Upper lobe of left lung (tissue), 6 donors: ENCODE results near the gene PLCB1. TPM values are rescaled to one million over a fixed set of nuclear protein-coding genes. Genes with fewer than 3 reads are reported as not detected.

Experiments used
- ATAC-seq, 2 donors: fragments of 200-7000 bp; cut with Tn5 transposase; one replicate each; pipeline ENCODE4 v1.9.1; 2022; ENCODE audit warnings: mild to moderate bottlenecking in 2 of 2, moderate library complexity in 2 of 2; ENCODE audit not compliant: low FRiP score in 2 of 2
- DNase-seq, 2 donors: peaks; one replicate each; pipeline ENCODE4 v3.0.0-alpha.2; 2019 to 2020
- H3K27ac ChIP-seq, 4 donors: fragments of 200-600 bp; sonication (generic); one replicate each; pipeline ENCODE4 v1.5.1; 2016 to 2019
- H3K27me3 ChIP-seq, 4 donors: fragments of 200-600 bp; sonication (generic); one replicate each; pipeline ENCODE4 v1.5.1; 2017 to 2019
- H3K36me3 ChIP-seq, 4 donors: fragments of 200-600 bp; sonication (generic); one replicate each; pipeline ENCODE4 v1.5.1; 2016 to 2019
- H3K4me1 ChIP-seq, 4 donors: fragments of 200-600 bp; sonication (generic); one replicate each; pipeline ENCODE4 v1.5.1; 2018 to 2019
- H3K4me3 ChIP-seq, 4 donors: fragments of 200-600 bp; sonication (generic); one replicate each; pipeline ENCODE4 v1.5.1; 2017 to 2019; ENCODE audit warnings: mild to moderate bottlenecking in 2 of 4, moderate library complexity in 1 of 4
- H3K9me3 ChIP-seq, 4 donors: fragments of 200-600 bp; sonication (generic); one replicate each; pipeline ENCODE4 v1.5.1; 2018 to 2019
- CTCF ChIP-seq, 6 experiments: fragments of 450-650 bp in 4 of 6; fragments of 200-600 bp in 2 of 6; sonication (generic) in 2 of 6; IDR thresholded peaks; one replicate each; pipeline ENCODE4 v1.5.1; 2016 to 2019; ENCODE audit warnings: antibody characterized with exemption in 6 of 6
- EP300 ChIP-seq, 4 donors: sonication (generic); formaldehyde crosslinking; IDR thresholded peaks; one replicate each; pipeline ENCODE4 v1.5.1; 2017; ENCODE audit warnings: antibody characterized with exemption in 4 of 4, control low read depth in 2 of 4
- POLR2A ChIP-seq, 4 donors: fragments of 450-650 bp; IDR thresholded peaks; one replicate each; pipeline ENCODE4 v1.5.1; 2016 to 2017; ENCODE audit warnings: antibody characterized with exemption in 4 of 4, mild to moderate bottlenecking in 2 of 4
- POLR2AphosphoS5 ChIP-seq, 2 donors: sonication (generic); formaldehyde crosslinking; IDR thresholded peaks; one replicate each; pipeline ENCODE4 v1.5.1; 2017; ENCODE audit warnings: antibody characterized with exemption in 2 of 2
- WGBS, 2 donors: methylation state at CpG; one replicate each; pipeline ENCODE4 v1.1.5; 2017 to 2018; 5-methylcytosine and 5-hydroxymethylcytosine counted together
- total RNA-seq, 6 donors: library from RNA; depleted of rRNA in 4 of 6; stranded (reverse); fragments of >200 nt in 4 of 6; gene quantifications; one replicate each; pipeline versions ENCODE4 v1.1.0 to v1.2.1, GENCODE V29; 2016 to 2021
- donor health status: DM: no; HTN: no; CAD: no; lungs with moderate emphysema.
- donor health status: DM: no; HTN: yes; CAD: no; lungs with severe emphysema.

PLCB1 gene
- total RNA-seq, 6 donors from 2014 or later = 4.8 to 26.2 (median 10.7) TPM

- no peak for ATAC-seq
These were observed 632.4 kb downstream of the PLCB1 start for GRCh38 chr20:8764344-8764962.

GRCh38 chr20:8766868-8767390, 634.9 kb downstream of the PLCB1 start:
- TF ChIP-seq POLR2A (IDR thresholded peaks at IDR 0.05) (no peak), POLR2AphosphoS5 (IDR thresholded peaks at IDR 0.05) (no peak)
- WGBS, 2 donors = 89 to 91% methylated on average over 5 of the region's 5 CpGs

More at GRCh38 chr20:8764344-8764962, 632.4 kb downstream of the PLCB1 start:
- no peak for TF ChIP-seq POLR2AphosphoS5 (IDR thresholded peaks at IDR 0.05)
- no peak for TF ChIP-seq CTCF (IDR thresholded peaks at IDR 0.05)
- TF ChIP-seq POLR2A (IDR thresholded peaks at IDR 0.05) = no peak
- no peak for TF ChIP-seq EP300 (IDR thresholded peaks at IDR 0.05)
- H3K27ac ChIP-seq = no peak overlapping the region
- no peaks in the 10 kb centered on the region for H3K27me3 ChIP-seq
- H3K4me1 ChIP-seq = no peaks in the 10 kb centered on the region
- DNase-seq = no peak
- no peaks in the 10 kb centered on the region for H3K9me3 ChIP-seq
- WGBS, 2 donors = 56 to 76% methylated on average over 4 of the region's 4 CpGs
- H3K36me3 ChIP-seq = no peaks in the 10 kb centered on the region
- no peak overlapping the region for H3K4me3 ChIP-seq

GRCh38 chr20:8774412-8774811, 642.3 kb downstream of the PLCB1 start:
- no peak for ATAC-seq

More at GRCh38 chr20:8766868-8767390, 634.9 kb downstream of the PLCB1 start:
- Histone ChIP-seq H3K4me3 (no peak overlapping the region), H3K36me3 (no peaks in the 10 kb centered on the region), H3K4me1 (no peaks in the 10 kb centered on the region), H3K27me3 (no peaks in the 10 kb centered on the region), H3K27ac (no peak overlapping the region), H3K9me3 (no peaks in the 10 kb centered on the region)
- ATAC-seq (no peak), DNase-seq (no peak)

GRCh38 chr20:8777911-8778310, 645.8 kb downstream of the PLCB1 start:
- DNase-seq (no peak), ATAC-seq (no peak)
- Histone ChIP-seq H3K27ac (no peak overlapping the region), H3K4me3 (no peak overlapping the region), H3K4me1 (no peaks in the 10 kb centered on the region), H3K9me3 (no peaks in the 10 kb centered on the region), H3K36me3 (no peaks in the 10 kb centered on the region), H3K27me3 (no peaks in the 10 kb centered on the region)
- TF ChIP-seq POLR2A (IDR thresholded peaks at IDR 0.05) = no peak
- no peak for TF ChIP-seq EP300 (IDR thresholded peaks at IDR 0.05)
- TF ChIP-seq CTCF (IDR thresholded peaks at IDR 0.05) = no peak
- TF ChIP-seq POLR2AphosphoS5 (IDR thresholded peaks at IDR 0.05) = no peak
- 84 to 87% methylated on average over 4 of the region's 4 CpGs for WGBS, 2 donors

More at GRCh38 chr20:8774412-8774811, 642.3 kb downstream of the PLCB1 start:
- Histone ChIP-seq H3K36me3 (no peaks in the 10 kb centered on the region), H3K4me1 (no peaks in the 10 kb centered on the region), H3K27ac (no peak overlapping the region), H3K9me3 (no peaks in the 10 kb centered on the region), H3K4me3 (no peak overlapping the region), H3K27me3 (no peaks in the 10 kb centered on the region)
- no peak for DNase-seq
- 79 to 88% methylated on average over 5 of the region's 5 CpGs for whole genome bisulfite sequencing, 2 donors
- no peak for TF ChIP-seq POLR2A (IDR thresholded peaks at IDR 0.05)
- no peak for TF ChIP-seq POLR2AphosphoS5 (IDR thresholded peaks at IDR 0.05)
- TF ChIP-seq EP300 (IDR thresholded peaks at IDR 0.05) = no peak
- TF ChIP-seq CTCF (IDR thresholded peaks at IDR 0.05) = no peak

GRCh38 chr20:8778387-8778786, 646.3 kb downstream of the PLCB1 start:
- Histone ChIP-seq H3K27ac (no peak overlapping the region), H3K27me3 (no peaks in the 10 kb centered on the region), H3K4me1 (no peaks in the 10 kb centered on the region), H3K36me3 (no peaks in the 10 kb centered on the region), H3K9me3 (no peaks in the 10 kb centered on the region), H3K4me3 (no peak overlapping the region)
- no peak for DNase-seq
- no peak for ATAC-seq
- TF ChIP-seq POLR2A (IDR thresholded peaks at IDR 0.05) (no peak), CTCF (IDR thresholded peaks at IDR 0.05) (no peak), POLR2AphosphoS5 (IDR thresholded peaks at IDR 0.05) (no peak), EP300 (IDR thresholded peaks at IDR 0.05) (no peak)
